A549 (cell line): Measurements from ENCODE around the gene CDH2. TPM values are rescaled to one million over a fixed set of nuclear protein-coding genes. Genes with fewer than 3 reads are reported as not detected.

Experiments
- ATAC-seq, 2 experiments: fragments of 200-7000 bp in 1 of 2; fragments of >200 bp in 1 of 2; cut with Nextera tagmentation in 1 of 2; cut with Tn5 transposase in 1 of 2; 3 replicates each; pipeline versions ENCODE4 v1.8.0 to v1.9.1; 2018 to 2020; ENCODE audit warnings: mild to moderate bottlenecking in 1 of 2, moderate library complexity in 1 of 2
- CTCF ChIA-PET: fragments of 300-600 bp; sonication (Branson Sonifier 250); formaldehyde crosslinking; extraction: SDS; loops from one replicate; lab custom pipeline; 2021; ENCODE audit warnings: antibody characterized with exemption, inconsistent platforms; lab: Yijun Ruan, JAX
- POLR2A ChIA-PET: fragments of 350-600 bp; formaldehyde crosslinking; extraction: SDS; loops from one replicate; lab custom pipeline; 2021; ENCODE audit warnings: antibody characterized with exemption, inconsistent platforms; lab: Yijun Ruan, JAX
- DNase-seq, 2 experiments: peaks; one replicate each; pipeline versions ENCODE4 v3.0.0 to v3.0.0-alpha.2; 2011 to 2016; ENCODE audit warnings: low read depth in 1 of 2, low spot score in 1 of 2
- FAIRE-seq: peaks from 2 replicates; lab custom pipeline; 2011; peaks lifted over from hg19 to GRCh38; lab: Jason Lieb, UNC
- H3K27ac ChIP-seq, 2 experiments: fragments of >200 bp; sonication (Bioruptor Twin); formaldehyde crosslinking; 3 replicates each; pipeline ENCODE4 v1.5.1; 2016 to 2017
- H3K4me1 ChIP-seq: fragments of >200 bp; sonication (Bioruptor Twin); formaldehyde crosslinking; 3 replicates; pipeline ENCODE4 v1.6.1; 2016
- H3K4me2 ChIP-seq: fragments of >200 bp; sonication (Bioruptor Twin); formaldehyde crosslinking; 3 replicates; pipeline ENCODE4 v1.6.1; 2016
- H3K4me3 ChIP-seq: fragments of >200 bp; sonication (Bioruptor Twin); formaldehyde crosslinking; 3 replicates; pipeline ENCODE4 v1.5.1; 2016
- H3K9me3 ChIP-seq: fragments of >200 bp; sonication (Bioruptor Twin); formaldehyde crosslinking; 3 replicates; pipeline ENCODE4 v1.6.1; 2016
- BCL3 ChIP-seq: fragments of >200 bp; sonication (Bioruptor Twin); formaldehyde crosslinking; IDR thresholded peaks from 3 replicates; pipeline ENCODE4 v1.6.1; 2016
- BHLHE40 ChIP-seq: IDR thresholded peaks from 2 replicates; pipeline ENCODE4 v1.6.1; 2012; ENCODE audit warnings: low read depth, low read length, inconsistent platforms
- CBX2 ChIP-seq: fragments of 200-600 bp; sonication (generic); IDR thresholded peaks from 2 replicates; pipeline ENCODE4 v1.6.1; 2016; ENCODE audit warnings: low read depth, mild to moderate bottlenecking, borderline replicate concordance
- CEBPB ChIP-seq, 2 experiments: fragments of >200 bp in 1 of 2; sonication (Bioruptor Twin) in 1 of 2; formaldehyde crosslinking in 1 of 2; IDR thresholded peaks; 2 replicates each; pipeline ENCODE4 v1.6.1; 2012 to 2016
- E2F6 ChIP-seq: IDR thresholded peaks from 2 replicates; pipeline ENCODE4 v1.6.1; 2012; ENCODE audit warnings: low read depth, borderline replicate concordance
- EHF ChIP-seq: fragments of 250-450 bp; sonication (Bioruptor Pico); IDR thresholded peaks from 2 replicates; pipeline ENCODE4 v1.5.0; 2020; ENCODE audit warnings: mild to moderate bottlenecking
- EHMT2 ChIP-seq: fragments of 200-600 bp; sonication (generic); IDR thresholded peaks from 2 replicates; pipeline ENCODE4 v1.6.1; 2016; ENCODE audit warnings: antibody characterized with exemption, low read depth, mild to moderate bottlenecking, moderate library complexity
- FOXS1 ChIP-seq: fragments of 250-450 bp; sonication (Bioruptor Pico); IDR thresholded peaks from 2 replicates; pipeline ENCODE4 v1.5.0; 2020; ENCODE audit warnings: mild to moderate bottlenecking, moderate library complexity
- GATA3 ChIP-seq: IDR thresholded peaks from 2 replicates; pipeline ENCODE4 v1.6.1; 2012; ENCODE audit warnings: borderline replicate concordance
- HEYL ChIP-seq: fragments of 250-450 bp; sonication (Bioruptor Pico); IDR thresholded peaks from 2 replicates; pipeline ENCODE4 v1.8.0; 2021; ENCODE audit warnings: mild to moderate bottlenecking, moderate library complexity
- HOXA7 ChIP-seq: fragments of 250-450 bp; sonication (Bioruptor Pico); IDR thresholded peaks from 2 replicates; pipeline ENCODE4 v1.5.0; 2020; ENCODE audit warnings: mild to moderate bottlenecking, moderate library complexity
- JUNB ChIP-seq: fragments of >200 bp; sonication (Bioruptor Twin); formaldehyde crosslinking; IDR thresholded peaks from 2 replicates; pipeline ENCODE4 v1.6.1; 2016
- MAFK ChIP-seq: fragments of 450-650 bp; IDR thresholded peaks from 2 replicates; pipeline ENCODE4 v1.6.1; 2014; ENCODE audit not compliant: partially characterized antibody
- MYC ChIP-seq: IDR thresholded peaks from 2 replicates; pipeline ENCODE4 v1.6.1; 2012; ENCODE audit warnings: mild to moderate bottlenecking, inconsistent platforms, low read length, improper control_type of control experiment, borderline replicate concordance
- NPAS2 ChIP-seq: fragments of 250-450 bp; sonication (Bioruptor Pico); IDR thresholded peaks from 2 replicates; pipeline ENCODE4 v1.8.0; 2022; ENCODE audit warnings: mild to moderate bottlenecking, moderate library complexity, borderline replicate concordance
- RFX5 ChIP-seq: fragments of 450-650 bp; IDR thresholded peaks from 2 replicates; pipeline ENCODE4 v1.7.1; 2014; ENCODE audit warnings: antibody characterized with exemption, mild to moderate bottlenecking, moderate library complexity
- SMC3 ChIP-seq: fragments of >200 bp; sonication (Bioruptor Twin); formaldehyde crosslinking; IDR thresholded peaks from 3 replicates; pipeline ENCODE4 v1.6.1; 2018; ENCODE audit warnings: inconsistent platforms
- SREBF2 ChIP-seq: fragments of 450-650 bp; IDR thresholded peaks from 2 replicates; pipeline ENCODE4 v1.6.1; 2014; ENCODE audit warnings: mild to moderate bottlenecking, moderate library complexity
- TP53 ChIP-seq: fragments of 250-450 bp; sonication (Bioruptor Pico); IDR thresholded peaks from 2 replicates; pipeline ENCODE4 v1.5.0; 2021; ENCODE audit warnings: mild to moderate bottlenecking, moderate library complexity
- USF2 ChIP-seq: fragments of 450-650 bp; IDR thresholded peaks from 2 replicates; pipeline ENCODE4 v1.6.1; 2014; ENCODE audit warnings: antibody characterized with exemption
- ZC3H11A ChIP-seq: fragments of 450-650 bp; IDR thresholded peaks from 2 replicates; pipeline ENCODE4 v1.6.1; 2014; ENCODE audit warnings: antibody characterized with exemption, mild to moderate bottlenecking
- WGBS: methylation state at CpG from one replicate; pipeline ENCODE4 v1.1.6; 2017; ENCODE audit errors: missing lambda C conversion rate; 5-methylcytosine and 5-hydroxymethylcytosine counted together
- polyA plus RNA-seq, 4 experiments: library from polyadenylated mRNA; depleted of rRNA in 3 of 4; stranded (reverse); fragments of >200 nt; fragmentation: RNase III in 1 of 4; extraction: RNeasy Plus Mini Kit Qiagen cat#74134 plus additional on column Dnase treatment in 1 of 4; gene quantifications; 2 replicates in 3 of 4; 3 replicates in 1 of 4; pipeline ENCODE4 v1.2.3, GENCODE V29; 2011 to 2017

The CDH2 gene
- polyA plus RNA-seq, 2 of the 4 experiments (the other 2 are of a cell fraction): 54.0 to 71.9 TPM

- 86% methylated on average over 4 of the region's 4 CpGs for WGBS
- DNase-seq (no peak), ATAC-seq (no peak), FAIRE-seq (no peak)
- peak overlapping the region in 1 of 2 experiments; percentile 31; a peak in 2 of 6 replicates for H3K27ac ChIP-seq
- POLR2A ChIA-PET: no interaction called here
- H3K4me2 ChIP-seq: no peak overlapping the region
- H3K9me3 ChIP-seq: no peaks in the 10 kb centered on the region
- H3K4me3 ChIP-seq: no peak overlapping the region
- H3K4me1 ChIP-seq: peaks cover 34% of the 10 kb centered on the region
- CTCF ChIA-PET: no interaction called here
- TF ChIP-seq ZC3H11A: no peak
- TF ChIP-seq MAFK: no peak
- TF ChIP-seq BCL3: no peak
- TF ChIP-seq RFX5: no peak
- TF ChIP-seq BHLHE40: no peak
- TF ChIP-seq MYC: no peak
- no peak for TF ChIP-seq CEBPB (IDR thresholded peaks at IDR 0.05)
- TF ChIP-seq CBX2: no peak
- no peak for TF ChIP-seq USF2
- no peak for TF ChIP-seq SREBF2
- TF ChIP-seq SMC3: no peak
These were observed 210.0 kb downstream of the CDH2 start for GRCh38 chr18:27966881-27967280.

- 0% methylated on average over 1 of the region's 1 CpG for WGBS
- peaks cover 26% of the 10 kb centered on the region for H3K4me1 ChIP-seq
- peak overlapping the region in 1 of 2 experiments; percentile 59; a peak in 2 of 6 replicates for H3K27ac ChIP-seq
- H3K9me3 ChIP-seq: no peaks in the 10 kb centered on the region
- H3K4me3 ChIP-seq: no peak overlapping the region
- CTCF ChIA-PET: no interaction called here
- POLR2A ChIA-PET: no interaction called here
- TF ChIP-seq GATA3: peak; percentile 16; the same call in 1 of the 2 replicates
- TF ChIP-seq TP53: no peak
- DNase-seq (peak in 1 of 2 experiments; percentile 20), ATAC-seq (peak in 1 of 2 experiments; percentile 46; a peak in 2 of 6 replicates), FAIRE-seq (no peak)
- H3K4me2 ChIP-seq: no peak overlapping the region; the same call in 2 of the 3 replicates
These were observed 212.1 kb downstream of the CDH2 start for GRCh38 chr18:27964811-27965210.

- no peak for FAIRE-seq
- DNase-seq: no peak
- POLR2A ChIA-PET: no interaction called here
- Histone ChIP-seq H3K4me2 (no peak overlapping the region), H3K9me3 (no peaks in the 10 kb centered on the region), H3K27ac (no peak overlapping the region), H3K4me1 (peaks cover under 1% of the 10 kb centered on the region; the same call in 1 of the 3 replicates)
- CTCF ChIA-PET: no interaction called here
- ATAC-seq: no peak
- TF ChIP-seq HEYL (CRISPR knock-in tag) (no peak), HOXA7 (CRISPR knock-in tag) (no peak), CBX2 (no peak), JUNB (no peak), EHMT2 (no peak), NPAS2 (no peak), FOXS1 (CRISPR knock-in tag) (no peak), E2F6 (no peak), EHF (CRISPR knock-in tag) (no peak)
- TF ChIP-seq, all 56 proteins: peak for 0
- H3K4me3 ChIP-seq: no peak overlapping the region
These were observed 217.8 kb downstream of the CDH2 start for GRCh38 chr18:27959101-27959500.
